ENCODE data around the gene DOCK9. TPM values are rescaled to one million over a fixed set of nuclear protein-coding genes. Genes with fewer than 3 reads are reported as not detected.

The DOCK9 gene
- total RNA-seq, 4 donors from 2014 or later = 79.1 to 197 (median 107) TPM

- no peaks in the 10 kb centered on the region for H3K36me3 ChIP-seq
- intact Hi-C loops (cut with DNase I; ENCODE audit: low total_unique reads) = no loop called here
- no peak overlapping the region for H3K4me3 ChIP-seq
- no peak for TF ChIP-seq CTCF (IDR thresholded peaks at IDR 0.05)
- no peak for TF ChIP-seq POLR2A (IDR thresholded peaks at IDR 0.05)
- no peak overlapping the region for H3K27ac ChIP-seq
- no peaks in the 10 kb centered on the region for H3K9me3 ChIP-seq
- H3K4me1 ChIP-seq = no peaks in the 10 kb centered on the region
- no peak for DNase-seq
- H3K27me3 ChIP-seq = no peaks in the 10 kb centered on the region
Measured at GRCh38 chr13:98925949-98926348, 51.9 kb downstream of the DOCK9 start.

- H3K27ac ChIP-seq = peak overlapping the region in 1 of 2 donors; percentile 10
- intact Hi-C loops (cut with DNase I; ENCODE audit: low total_unique reads) = no loop called here
- no peak for DNase-seq
Measured at GRCh38 chr13:98923641-98924397, 54.0 kb downstream of the DOCK9 start.

DNA sequence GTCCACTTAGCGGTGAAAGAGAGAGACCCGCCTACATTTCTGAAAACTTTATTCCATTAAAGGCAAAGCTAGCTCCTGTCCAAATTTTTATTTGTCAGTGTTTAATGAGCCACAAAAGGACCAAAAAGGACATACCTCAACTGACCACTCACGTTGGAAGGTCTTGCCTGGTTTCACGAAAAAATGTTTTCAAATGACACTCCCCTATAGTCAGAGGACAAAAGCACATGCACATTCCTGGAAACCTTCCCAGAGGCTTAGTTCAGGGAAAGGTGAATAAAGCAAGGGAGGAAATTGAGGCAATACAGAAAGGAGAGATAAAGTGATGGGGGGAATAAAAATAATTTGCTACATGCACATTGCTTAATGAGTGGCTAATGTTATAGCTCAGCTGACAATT lies 55.6 kb downstream of the DOCK9 start:
- TF ChIP-seq CTCF (IDR thresholded peaks at IDR 0.05) (no peak), POLR2A (IDR thresholded peaks at IDR 0.05) (no peak)
- Histone ChIP-seq H3K27me3 (no peaks in the 10 kb centered on the region), H3K4me1 (no peaks in the 10 kb centered on the region), H3K27ac (no peak overlapping the region), H3K9me3 (no peaks in the 10 kb centered on the region), H3K4me3 (no peak overlapping the region), H3K36me3 (no peaks in the 10 kb centered on the region)
- intact Hi-C loops (cut with DNase I; ENCODE audit: low total_unique reads) = no loop called here
- DNase-seq = no peak

More at GRCh38 chr13:98923641-98924397, 54.0 kb downstream of the DOCK9 start:
- no peaks in the 10 kb centered on the region for H3K9me3 ChIP-seq
- TF ChIP-seq POLR2A (IDR thresholded peaks at IDR 0.05) = no peak
- TF ChIP-seq CTCF (IDR thresholded peaks at IDR 0.05) = no peak
- H3K4me1 ChIP-seq = no peaks in the 10 kb centered on the region
- H3K4me3 ChIP-seq = no peak overlapping the region
- H3K27me3 ChIP-seq = no peaks in the 10 kb centered on the region
- no peaks in the 10 kb centered on the region for H3K36me3 ChIP-seq

- Histone ChIP-seq H3K4me1 (no peaks in the 10 kb centered on the region), H3K9me3 (no peaks in the 10 kb centered on the region), H3K4me3 (no peak overlapping the region), H3K27me3 (no peaks in the 10 kb centered on the region), H3K36me3 (no peaks in the 10 kb centered on the region), H3K27ac (no peak overlapping the region)
- TF ChIP-seq POLR2A (IDR thresholded peaks at IDR 0.05) (no peak), CTCF (IDR thresholded peaks at IDR 0.05) (no peak)
- intact Hi-C loops (cut with DNase I; ENCODE audit: low total_unique reads) = no loop called here
- no peak for DNase-seq
Measured at GRCh38 chr13:98921786-98922185, 56.1 kb downstream of the DOCK9 start.

DNA sequence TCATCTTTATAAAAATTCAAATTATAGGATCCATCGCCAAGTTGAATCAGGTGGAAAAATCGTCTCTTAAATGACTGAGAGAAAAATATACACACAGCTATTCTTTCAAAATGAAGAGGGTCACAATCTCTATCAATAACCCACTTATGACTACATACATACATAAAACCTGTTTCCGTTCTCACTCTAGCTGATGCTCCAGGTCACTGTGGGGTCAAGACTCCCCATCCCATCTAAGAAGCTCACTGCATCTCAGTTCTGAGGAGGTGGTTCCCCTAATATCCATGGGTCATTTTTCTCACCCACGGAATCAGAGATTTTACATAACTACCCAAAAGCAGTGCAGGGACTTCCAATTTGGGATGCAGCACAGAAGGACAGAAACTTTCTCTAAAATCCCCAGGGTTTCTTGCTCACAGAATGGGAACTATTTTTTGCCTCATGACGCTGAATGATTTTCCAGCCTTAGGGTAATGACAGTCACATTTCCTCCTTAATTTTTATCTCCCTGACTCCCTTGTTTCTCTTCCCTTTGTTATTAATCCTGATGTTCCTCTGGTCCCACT lies 56.8 kb downstream of the DOCK9 start:
- intact Hi-C loops (cut with DNase I; ENCODE audit: low total_unique reads) = no loop called here
- Histone ChIP-seq H3K9me3 (no peaks in the 10 kb centered on the region), H3K36me3 (no peaks in the 10 kb centered on the region), H3K4me3 (no peak overlapping the region), H3K27ac (no peak overlapping the region), H3K27me3 (no peaks in the 10 kb centered on the region), H3K4me1 (no peaks in the 10 kb centered on the region)
- no peak for DNase-seq
- TF ChIP-seq POLR2A (IDR thresholded peaks at IDR 0.05) = no peak
- no peak for TF ChIP-seq CTCF (IDR thresholded peaks at IDR 0.05)

Data from uterus (tissue), 4 donors.